Raji (cell line): ENCODE data around the gene TCF20.
A peak's percentile ranks its signal among the peaks of the same experiment; 100 is the strongest.

Experiments used
- POLR2A ChIP-seq: IDR thresholded peaks from 2 replicates; pipeline ENCODE4 v1.6.1; 2011; ENCODE audit warnings: low read depth, low read length, control low read depth; ENCODE audit not compliant: insufficient read depth

The TCF20 gene

GRCh38 chr22:42289671-42290541 is 19.5 kb upstream of the TCF20 start:
- TF ChIP-seq POLR2A = no peak

DNA sequence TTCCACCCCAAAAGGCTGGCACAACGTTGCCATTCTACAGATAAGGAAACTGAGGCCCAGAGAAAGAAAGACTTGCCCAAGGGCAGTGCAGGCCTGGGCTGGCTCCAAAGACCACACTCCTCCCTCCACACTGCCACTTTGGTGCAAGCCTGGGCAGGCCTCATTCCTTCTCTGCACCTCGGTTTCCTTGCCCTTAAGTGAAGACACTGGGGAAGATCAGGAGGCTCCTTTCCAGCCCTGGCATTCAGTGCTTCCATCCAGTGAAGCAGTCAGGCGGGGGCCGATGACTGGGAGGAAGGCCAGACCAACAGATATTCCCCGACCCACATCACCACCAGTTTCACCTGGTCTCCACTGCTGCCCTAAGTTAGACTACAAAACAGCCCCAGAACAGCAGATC is 18.3 kb upstream of the TCF20 start:
- TF ChIP-seq POLR2A = no peak

DNA sequence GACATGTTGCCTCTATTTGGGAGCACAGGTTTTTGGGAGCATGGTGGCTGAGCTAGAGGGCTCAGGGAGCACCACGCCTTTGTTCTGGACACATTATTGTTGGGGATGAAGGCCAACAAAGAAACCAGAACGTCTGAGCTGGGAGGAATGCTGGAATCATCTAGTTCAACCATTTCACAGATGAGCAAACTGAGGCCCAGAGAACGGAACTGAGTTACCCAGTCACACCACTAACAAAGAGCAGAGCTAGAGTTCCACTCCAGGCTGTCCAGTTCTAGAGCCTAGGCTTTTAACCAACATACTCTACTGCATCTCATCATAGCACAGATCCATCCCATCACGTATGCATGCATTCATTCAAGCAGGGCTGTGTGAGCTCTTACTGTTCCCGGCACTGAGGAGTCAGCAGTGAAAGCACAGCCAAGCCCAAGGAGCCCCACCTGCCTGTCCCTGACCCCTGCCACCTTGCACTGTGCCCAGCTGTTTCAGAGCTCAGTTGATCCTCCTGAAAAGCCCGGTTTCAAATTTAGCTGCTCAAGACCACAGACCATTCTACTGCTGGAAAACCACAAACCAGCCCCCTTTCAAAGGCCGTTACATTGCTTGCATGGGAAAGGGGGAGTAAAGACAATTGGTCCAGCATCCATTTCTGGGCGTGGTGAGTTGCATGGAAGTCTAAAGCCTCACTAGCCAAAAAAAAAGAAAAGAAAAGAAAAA is 16.9 kb upstream of the TCF20 start:
- no peak for TF ChIP-seq POLR2A

DNA sequence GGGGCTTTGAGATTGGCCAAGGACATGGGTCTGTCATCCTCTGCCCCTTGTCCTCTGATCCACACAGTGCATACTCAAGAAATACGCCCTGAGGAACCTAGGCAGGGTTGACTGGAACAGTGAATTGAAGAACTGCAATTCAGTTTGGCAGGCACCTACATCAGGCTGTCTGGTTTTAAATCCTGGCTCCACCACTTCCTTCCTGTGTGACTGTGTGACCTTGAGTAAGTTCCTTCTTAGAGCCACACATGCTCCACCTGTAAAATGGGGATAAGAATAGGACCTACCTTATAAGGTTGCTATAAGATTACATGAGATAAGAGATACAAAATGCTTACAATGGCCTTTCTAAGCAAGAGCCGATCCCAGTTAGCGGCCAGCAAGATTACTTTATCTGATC is 15.8 kb upstream of the TCF20 start:
- no peak for TF ChIP-seq POLR2A

GRCh38 chr22:42285604-42286003 is 15.2 kb upstream of the TCF20 start:
- no peak for TF ChIP-seq POLR2A

- TF ChIP-seq POLR2A = no peak
Observed at GRCh38 chr22:42284643-42285181, 14.3 kb upstream of the TCF20 start.

- TF ChIP-seq POLR2A = no peak
Observed at GRCh38 chr22:42284202-42284591, 13.7 kb upstream of the TCF20 start.

- TF ChIP-seq POLR2A = no peak
Observed at GRCh38 chr22:42283278-42284201, 13.1 kb upstream of the TCF20 start.

DNA sequence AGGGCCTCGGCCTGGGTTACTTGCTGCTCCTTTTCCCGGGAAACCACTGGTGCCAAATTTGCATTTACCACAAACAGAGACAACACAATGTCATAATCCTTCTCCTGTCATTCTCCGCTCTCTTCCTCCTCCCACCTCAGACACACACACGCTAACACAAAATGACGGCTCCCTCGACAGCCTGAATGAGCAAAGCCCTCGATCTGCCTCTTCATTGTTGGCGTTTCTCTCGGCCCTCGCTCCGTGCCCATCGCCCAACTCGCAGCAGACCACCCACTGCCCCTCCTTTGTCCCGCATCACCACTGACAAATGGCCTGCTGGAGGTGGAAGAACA is 12.5 kb upstream of the TCF20 start:
- no peak for TF ChIP-seq POLR2A

DNA sequence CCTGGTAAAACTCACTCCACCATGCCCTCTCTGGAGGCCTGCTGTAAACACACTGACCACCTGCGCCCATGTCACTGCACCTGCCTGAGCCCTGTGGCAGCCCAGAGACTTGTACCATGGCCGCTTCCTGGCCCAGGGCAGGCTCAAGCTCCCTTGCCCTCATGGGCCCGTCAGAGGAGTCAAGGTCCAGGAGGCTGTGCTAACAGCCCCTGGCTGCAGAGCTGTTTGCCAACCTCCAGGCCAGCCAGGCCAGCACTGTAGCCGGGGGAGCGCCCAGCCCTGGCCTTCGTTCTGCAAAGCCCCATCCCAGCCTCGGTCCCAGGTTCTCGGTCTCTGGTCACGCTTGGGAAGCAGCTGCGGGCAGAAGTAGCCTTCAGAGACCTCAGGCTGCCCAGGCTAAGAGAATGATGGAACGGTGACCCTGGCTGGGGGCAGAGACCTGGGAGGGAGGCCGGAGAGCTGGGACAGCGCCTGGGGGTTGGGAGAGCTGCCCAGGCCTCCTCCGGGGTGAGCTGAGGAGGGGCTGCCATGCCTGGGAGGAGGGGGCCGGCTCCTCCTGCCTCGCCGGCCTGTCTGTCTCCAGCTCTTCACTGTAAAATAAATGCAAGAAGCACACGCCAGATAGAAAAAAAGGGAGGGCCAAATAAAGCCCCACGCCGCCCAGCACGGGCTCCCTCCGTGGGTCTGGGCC is 11.9 kb upstream of the TCF20 start:
- no peak for TF ChIP-seq POLR2A

DNA sequence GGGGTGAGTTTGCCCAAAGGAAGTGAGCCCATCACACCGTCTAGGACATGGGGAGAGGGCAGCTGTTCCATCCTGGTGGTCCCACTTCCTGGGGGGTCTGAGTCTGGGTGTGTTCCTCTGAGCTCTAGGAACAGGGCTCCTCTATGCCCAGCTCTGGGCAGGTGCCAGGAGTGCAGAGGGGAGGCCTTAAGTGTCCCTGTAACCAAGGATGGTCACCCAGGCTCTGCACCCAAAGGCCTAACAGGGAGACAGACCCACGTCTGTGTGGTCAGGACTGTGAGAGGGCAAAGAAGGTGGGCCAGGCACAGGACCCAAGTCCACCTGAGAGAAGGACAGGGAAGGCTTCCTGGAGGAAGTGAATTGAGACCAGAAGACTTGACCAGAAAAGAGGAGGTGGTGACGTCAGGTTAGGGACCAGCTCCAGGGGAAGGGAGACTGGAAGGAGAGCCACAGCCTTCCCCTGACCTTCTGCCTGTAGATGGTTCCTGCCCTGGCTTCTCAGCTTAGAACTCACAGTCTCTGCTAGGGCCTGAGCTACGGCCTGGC is 11.3 kb upstream of the TCF20 start:
- TF ChIP-seq POLR2A = no peak

DNA sequence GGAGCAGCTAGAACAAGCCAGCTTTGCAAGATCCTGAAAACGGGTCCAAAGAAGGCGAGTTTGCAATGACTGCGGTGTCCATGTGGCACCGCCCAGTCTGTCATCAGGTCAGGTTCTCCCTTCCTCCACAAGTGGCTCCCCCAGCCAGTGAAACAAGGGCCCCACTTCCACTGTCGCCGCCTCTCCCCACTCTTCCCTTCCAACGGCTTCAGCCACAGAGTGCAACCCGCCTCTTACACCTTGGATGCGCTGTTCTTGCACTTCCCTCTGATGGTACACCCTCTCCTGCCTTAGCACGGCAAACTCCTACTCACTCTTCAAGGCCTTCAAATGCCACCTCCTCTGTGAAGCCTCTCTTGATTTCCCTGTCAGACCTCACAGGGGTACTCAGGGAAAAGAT is 10.8 kb upstream of the TCF20 start:
- no peak for TF ChIP-seq POLR2A

DNA sequence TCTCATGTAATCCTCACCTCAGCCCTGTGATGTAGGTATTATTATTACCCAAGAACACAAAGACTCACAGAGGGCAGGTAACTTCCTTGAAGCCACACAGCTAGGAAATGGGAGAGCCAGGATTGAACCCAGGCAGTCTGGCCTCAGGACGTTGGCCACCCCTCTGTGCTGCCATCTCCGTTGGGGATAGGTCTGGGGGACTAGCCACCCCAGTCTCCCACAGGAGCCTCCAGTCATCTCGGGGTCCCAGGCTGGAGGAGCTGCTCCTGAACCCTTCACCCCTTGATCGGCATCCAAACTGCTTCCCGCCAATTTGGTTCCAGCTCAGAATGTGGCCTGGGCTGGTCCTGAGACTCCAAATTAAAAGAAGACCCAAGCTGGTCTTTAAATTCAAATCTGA is 10.4 kb upstream of the TCF20 start:
- no peak for TF ChIP-seq POLR2A

DNA sequence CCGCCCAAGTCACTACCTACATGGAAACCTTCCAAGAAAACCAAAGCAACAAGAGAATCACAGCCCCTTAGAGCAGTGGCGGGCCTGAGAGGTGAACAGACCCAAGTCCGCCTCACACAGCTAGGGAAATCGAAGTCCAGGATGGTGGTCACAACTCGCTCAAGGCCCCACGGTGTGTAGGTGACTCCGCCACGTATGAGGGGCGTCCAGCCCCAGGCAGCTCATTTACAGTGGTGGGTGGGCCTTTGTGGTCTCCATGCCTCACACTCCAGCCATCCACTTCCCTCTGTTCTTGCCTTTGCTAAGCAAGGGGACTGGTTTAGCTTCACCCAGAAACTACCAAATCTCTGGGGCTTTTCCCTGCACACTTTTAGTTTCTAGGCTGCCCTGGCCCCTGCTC is 9.7 kb upstream of the TCF20 start:
- TF ChIP-seq POLR2A = 0 out of 2 replicates have a peak, but pooled peaks have one; percentile 4

DNA sequence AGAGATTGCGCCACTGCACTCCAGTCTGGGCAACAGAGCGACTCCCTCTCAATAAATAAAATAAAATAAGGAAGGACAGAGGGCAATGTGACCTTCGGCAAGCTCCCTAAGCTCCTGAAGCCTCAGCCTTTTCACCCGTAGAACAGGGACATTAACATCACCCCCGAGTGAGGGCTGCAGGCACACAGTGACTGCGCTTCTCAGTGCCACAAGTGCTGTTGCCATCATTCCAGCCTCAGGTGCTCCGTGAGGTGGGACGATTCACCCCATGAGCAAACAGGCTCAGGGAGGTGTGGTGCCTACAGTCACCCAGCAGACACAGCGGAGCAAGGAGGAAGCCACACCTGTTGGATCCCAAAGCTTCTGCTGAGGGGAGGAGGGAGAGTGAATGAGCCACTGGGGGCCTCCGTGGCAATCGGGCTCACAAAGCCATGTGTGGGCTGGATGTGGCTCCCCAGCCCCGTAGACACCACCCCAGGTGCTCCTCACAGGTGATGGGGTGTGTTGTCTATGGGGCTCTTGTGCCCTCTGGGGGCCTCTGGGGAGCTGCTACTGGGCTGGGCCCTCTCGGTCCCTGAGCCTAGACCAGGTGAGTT is 9.1 kb upstream of the TCF20 start:
- 0 out of 2 replicates have a peak, but pooled peaks have one; percentile 3 for TF ChIP-seq POLR2A
